ENCODE data around the gene AKT1S1. TPM values are rescaled to one million over a fixed set of nuclear protein-coding genes. Genes with fewer than 3 reads are reported as not detected.
A peak's percentile ranks its signal among the peaks of the same experiment; 100 is the strongest.

Gene AKT1S1
- total and polyA plus RNA-seq, 5 donors from 2014 or later, result 3.0 to 12.9 (median 4.1) TPM

DNA sequence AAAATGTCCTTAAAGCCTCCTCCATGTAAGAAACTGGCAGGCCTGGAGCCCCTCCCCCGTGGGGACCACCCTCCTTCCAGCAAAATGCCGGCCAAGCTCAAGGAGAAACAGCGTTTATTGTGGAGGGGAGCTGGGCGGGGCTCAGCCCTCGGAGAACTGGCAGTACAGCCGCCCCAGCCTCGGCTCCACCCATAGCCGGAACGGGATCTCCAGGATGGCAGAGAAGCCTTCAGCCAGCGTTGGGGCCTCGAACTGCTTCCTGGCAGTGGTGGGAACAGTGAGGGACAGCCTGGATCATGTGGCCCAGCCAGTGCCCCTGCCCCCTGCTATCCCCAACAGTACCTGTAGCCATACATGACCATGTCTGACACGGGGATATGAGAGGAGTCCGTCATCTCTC is 16.0 kb downstream of the AKT1S1 start:
- DNase-seq (no peak), ATAC-seq (ENCODE audit: low read depth in 2 of 2) (no peak)
- Histone ChIP-seq H3K27ac (ENCODE audit: insufficient read depth, low read length, poor library complexity, severe bottlenecking) (no peak overlapping the region), H3K27me3 (ENCODE audit: control insufficient read depth, insufficient read depth, low read length) (no peaks in the 10 kb centered on the region), H3K36me3 (ENCODE audit: control insufficient read depth, insufficient read depth, low read length) (peaks cover 29% of the 10 kb centered on the region), H3K4me3 (ENCODE audit: low read depth, low read length) (no peak overlapping the region), H3K9me3 (ENCODE audit: control insufficient read depth in 2 of 2, low read length in 2 of 2) (no peaks in the 10 kb centered on the region), H3K4me1 (ENCODE audit: control insufficient read depth, insufficient read depth, low read length, poor library complexity, severe bottlenecking) (peaks cover 6% of the 10 kb centered on the region)
- Mint-ChIP-seq H3K9me3 (peaks cover 0 to 1% (median 0%) of the 10 kb centered on the region in 7 donors), H3K4me3 (no peak overlapping the region), H3K27me3 (no peaks in the 10 kb centered on the region), H3K27ac (no peak overlapping the region), H3K4me1 (peaks cover 0 to 17% (median 9%) of the 10 kb centered on the region in 4 donors), H3K36me3 (peaks cover 5% of the 10 kb centered on the region)

DNA sequence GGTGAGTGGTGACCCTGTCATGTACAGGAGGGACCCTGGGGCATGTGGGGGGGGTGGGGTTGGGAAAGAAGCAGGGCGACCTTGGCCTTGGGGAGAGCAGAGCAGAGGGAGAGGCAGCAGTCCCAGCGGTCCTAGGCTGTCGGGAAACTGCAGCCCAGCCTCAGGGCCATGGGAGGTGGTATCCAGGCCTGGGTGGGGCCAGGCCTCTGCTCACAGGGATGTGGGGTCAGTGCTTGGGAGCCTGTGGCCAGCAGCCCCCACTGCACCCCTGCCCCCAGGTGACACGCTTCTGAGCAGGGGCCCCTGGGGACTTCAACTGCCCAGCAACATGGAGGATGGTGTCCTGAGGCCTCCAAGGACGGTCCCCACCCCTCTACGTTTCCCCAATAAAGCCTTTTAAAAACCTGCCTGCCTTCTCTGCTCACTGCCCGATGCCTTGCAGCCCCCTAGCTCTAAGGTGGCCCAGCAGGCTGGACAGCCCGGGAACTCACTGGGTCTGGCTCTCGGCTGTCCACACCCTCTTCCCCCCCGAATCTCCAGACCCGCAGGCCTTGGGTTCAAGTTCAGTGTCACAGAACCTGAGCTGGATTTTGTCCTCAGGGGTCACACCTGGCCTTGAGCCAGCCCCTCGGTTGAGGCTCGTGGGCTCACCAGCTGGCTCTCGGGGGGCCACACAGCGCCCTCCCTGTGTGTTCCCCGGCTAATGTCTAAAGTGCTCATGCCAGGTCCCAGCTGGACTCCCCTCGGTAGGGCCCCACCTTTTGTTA is 16.6 kb downstream of the AKT1S1 start:
- no peak overlapping the region for H3K4me3 ChIP-seq (ENCODE audit: low read depth, low read length)
- no peak for DNase-seq
- Mint-ChIP-seq H3K4me3 (no peak overlapping the region), H3K4me1 (peaks cover 0 to 14% (median 4%) of the 10 kb centered on the region in 4 donors), H3K27me3 (no peaks in the 10 kb centered on the region), H3K36me3 (peaks cover 5% of the 10 kb centered on the region), H3K27ac (peak overlapping the region in 1 of 3 donors; percentile 48), H3K9me3 (peaks cover 0 to 1% (median 0%) of the 10 kb centered on the region in 7 donors)
- ATAC-seq (ENCODE audit: low read depth in 2 of 2), result no peak
- H3K27me3 ChIP-seq (ENCODE audit: control insufficient read depth, insufficient read depth, low read length), result no peaks in the 10 kb centered on the region
- H3K36me3 ChIP-seq (ENCODE audit: control insufficient read depth, insufficient read depth, low read length), result peaks cover 29% of the 10 kb centered on the region
- H3K4me1 ChIP-seq (ENCODE audit: control insufficient read depth, insufficient read depth, low read length, poor library complexity, severe bottlenecking), result no peaks in the 10 kb centered on the region
- no peak overlapping the region for H3K27ac ChIP-seq (ENCODE audit: insufficient read depth, low read length, poor library complexity, severe bottlenecking)
- no peaks in the 10 kb centered on the region for H3K9me3 ChIP-seq (ENCODE audit: control insufficient read depth in 2 of 2, low read length in 2 of 2)

DNA sequence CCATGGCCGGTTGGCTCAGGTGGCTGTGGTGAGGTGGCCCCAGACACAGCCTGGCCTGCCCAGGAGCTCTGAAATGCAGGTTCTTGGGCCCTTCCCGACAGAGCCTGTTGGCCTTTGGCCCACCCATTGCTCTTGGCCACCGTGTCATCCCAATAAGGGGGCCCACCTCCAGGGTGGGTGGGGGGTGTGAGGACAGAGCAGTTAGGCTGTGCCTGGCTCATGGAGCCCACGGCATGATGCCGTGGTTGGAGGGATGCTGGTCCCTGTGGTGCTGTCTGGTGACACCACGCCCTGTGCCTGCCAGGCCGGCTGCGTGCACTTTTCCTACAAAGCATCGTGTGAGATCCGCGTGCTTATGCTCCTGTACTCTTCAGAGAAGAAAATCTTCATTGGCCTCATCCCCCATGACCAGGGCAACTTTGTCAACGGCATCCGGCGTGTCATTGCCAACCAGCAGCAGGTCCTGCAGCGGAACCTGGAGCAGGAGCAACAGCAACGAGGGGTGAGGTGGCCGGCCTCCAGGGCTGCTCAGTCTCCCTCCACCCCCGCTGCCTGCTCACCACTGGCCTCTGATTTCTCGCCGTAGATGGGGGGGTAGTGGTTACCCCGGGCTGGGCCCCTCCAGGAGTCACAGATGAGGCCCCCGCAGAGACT is 17.3 kb downstream of the AKT1S1 start:
- no peak overlapping the region for H3K27ac ChIP-seq (ENCODE audit: insufficient read depth, low read length, poor library complexity, severe bottlenecking)
- H3K9me3 ChIP-seq (ENCODE audit: control insufficient read depth in 2 of 2, low read length in 2 of 2), result no peaks in the 10 kb centered on the region
- H3K36me3 ChIP-seq (ENCODE audit: control insufficient read depth, insufficient read depth, low read length), result peaks cover 27% of the 10 kb centered on the region
- H3K27me3 ChIP-seq (ENCODE audit: control insufficient read depth, insufficient read depth, low read length), result no peaks in the 10 kb centered on the region
- no peaks in the 10 kb centered on the region for H3K4me1 ChIP-seq (ENCODE audit: control insufficient read depth, insufficient read depth, low read length, poor library complexity, severe bottlenecking)
- DNase-seq (no peak), ATAC-seq (ENCODE audit: low read depth in 2 of 2) (no peak)
- H3K4me3 Mint-ChIP-seq, result no peak overlapping the region
- peaks cover 0 to 1% (median 0%) of the 10 kb centered on the region in 7 donors for H3K9me3 Mint-ChIP-seq
- no peak overlapping the region for H3K4me3 ChIP-seq (ENCODE audit: low read depth, low read length)
- peaks cover 5% of the 10 kb centered on the region for H3K36me3 Mint-ChIP-seq
- H3K27me3 Mint-ChIP-seq, result no peaks in the 10 kb centered on the region
- peak overlapping the region in 1 of 3 donors; percentile 48 for H3K27ac Mint-ChIP-seq
- H3K4me1 Mint-ChIP-seq, result peaks cover 0 to 9% (median 3%) of the 10 kb centered on the region in 4 donors

DNA sequence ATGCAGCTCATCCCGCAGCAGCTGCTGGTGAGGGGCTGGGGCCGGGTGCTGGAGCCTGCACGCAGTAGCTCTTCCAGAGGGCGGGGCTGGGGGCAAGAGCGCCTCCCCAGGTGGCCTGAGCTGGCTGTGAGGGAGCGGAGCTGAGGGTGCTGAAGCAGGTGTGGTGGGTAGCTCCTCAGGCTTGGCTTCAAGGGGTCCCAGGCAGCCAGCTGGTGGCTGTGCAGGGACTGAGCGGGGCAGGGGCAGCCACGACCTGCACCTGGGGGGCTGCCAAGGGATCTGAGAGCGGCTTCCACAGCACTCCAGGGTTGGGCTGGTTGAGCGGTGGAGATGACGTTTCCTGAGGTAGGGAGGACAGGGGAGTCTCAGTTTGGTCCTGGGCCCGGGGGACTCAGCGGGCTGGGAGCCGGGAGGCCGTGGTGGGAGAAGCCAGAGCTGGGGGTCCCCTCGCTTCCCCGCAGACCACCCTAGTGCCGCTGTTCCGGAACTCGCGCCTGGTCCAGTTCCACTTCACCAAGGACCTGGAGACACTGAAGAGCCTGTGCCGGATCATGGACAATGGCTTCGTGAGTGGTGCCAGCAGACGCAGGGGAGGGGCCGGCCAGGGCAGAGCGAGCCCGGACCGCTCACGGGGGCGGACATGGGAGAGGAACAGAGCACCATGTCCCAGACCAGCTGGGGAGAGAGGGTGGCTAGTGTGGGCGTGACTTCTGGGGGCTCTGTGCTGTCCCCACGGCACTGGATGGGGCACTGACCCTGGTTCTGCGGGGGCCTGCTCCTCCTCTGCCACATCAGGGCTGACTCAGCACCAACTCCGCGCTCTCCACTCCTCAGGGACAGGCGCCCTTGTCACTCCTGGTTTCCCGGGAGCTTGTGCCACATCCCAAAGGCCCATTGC is 18.8 kb downstream of the AKT1S1 start:
- H3K27ac ChIP-seq (ENCODE audit: insufficient read depth, low read length, poor library complexity, severe bottlenecking), result no peak overlapping the region
- no peak for DNase-seq
- H3K36me3 Mint-ChIP-seq, result peaks cover 3% of the 10 kb centered on the region
- H3K9me3 Mint-ChIP-seq, result peaks cover 0 to 1% (median 0%) of the 10 kb centered on the region in 7 donors
- H3K27me3 ChIP-seq (ENCODE audit: control insufficient read depth, insufficient read depth, low read length), result no peaks in the 10 kb centered on the region
- H3K27ac Mint-ChIP-seq, result no peak overlapping the region
- no peak overlapping the region for H3K4me3 ChIP-seq (ENCODE audit: low read depth, low read length)
- no peak for ATAC-seq (ENCODE audit: low read depth in 2 of 2)
- no peaks in the 10 kb centered on the region for H3K9me3 ChIP-seq (ENCODE audit: control insufficient read depth in 2 of 2, low read length in 2 of 2)
- peaks cover 23% of the 10 kb centered on the region for H3K36me3 ChIP-seq (ENCODE audit: control insufficient read depth, insufficient read depth, low read length)
- H3K4me3 Mint-ChIP-seq, result peak overlapping the region in 1 of 4 donors; percentile 49
- no peaks in the 10 kb centered on the region for H3K27me3 Mint-ChIP-seq
- peaks cover 0 to 10% (median 2%) of the 10 kb centered on the region in 4 donors for H3K4me1 Mint-ChIP-seq
- no peaks in the 10 kb centered on the region for H3K4me1 ChIP-seq (ENCODE audit: control insufficient read depth, insufficient read depth, low read length, poor library complexity, severe bottlenecking)

DNA sequence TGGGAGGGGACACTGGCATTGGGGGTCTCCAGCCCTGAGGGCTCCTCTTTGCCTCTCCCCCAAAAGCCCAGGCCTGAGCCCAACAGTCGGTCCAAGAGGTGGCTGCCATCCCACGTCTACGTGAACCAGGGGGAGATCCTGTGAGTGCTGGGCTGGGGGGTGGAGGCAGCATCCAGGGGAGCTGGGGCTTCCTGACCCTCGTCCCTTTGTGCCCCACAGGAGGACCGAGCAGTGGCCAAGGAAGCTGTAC is 19.4 kb downstream of the AKT1S1 start:
- H3K9me3 Mint-ChIP-seq, result peaks cover 0 to 1% (median 0%) of the 10 kb centered on the region in 7 donors
- ATAC-seq (ENCODE audit: low read depth in 2 of 2) (no peak), DNase-seq (no peak)
- Histone ChIP-seq H3K27ac (ENCODE audit: insufficient read depth, low read length, poor library complexity, severe bottlenecking) (no peak overlapping the region), H3K4me1 (ENCODE audit: control insufficient read depth, insufficient read depth, low read length, poor library complexity, severe bottlenecking) (peaks cover 2% of the 10 kb centered on the region), H3K4me3 (ENCODE audit: low read depth, low read length) (no peak overlapping the region), H3K27me3 (ENCODE audit: control insufficient read depth, insufficient read depth, low read length) (no peaks in the 10 kb centered on the region), H3K36me3 (ENCODE audit: control insufficient read depth, insufficient read depth, low read length) (peaks cover 23% of the 10 kb centered on the region), H3K9me3 (ENCODE audit: control insufficient read depth in 2 of 2, low read length in 2 of 2) (no peaks in the 10 kb centered on the region)
- no peak overlapping the region for H3K27ac Mint-ChIP-seq
- H3K27me3 Mint-ChIP-seq, result no peaks in the 10 kb centered on the region
- H3K36me3 Mint-ChIP-seq, result no peaks in the 10 kb centered on the region
- no peak overlapping the region for H3K4me3 Mint-ChIP-seq
- peaks cover 0 to 10% (median 3%) of the 10 kb centered on the region in 4 donors for H3K4me1 Mint-ChIP-seq

DNA sequence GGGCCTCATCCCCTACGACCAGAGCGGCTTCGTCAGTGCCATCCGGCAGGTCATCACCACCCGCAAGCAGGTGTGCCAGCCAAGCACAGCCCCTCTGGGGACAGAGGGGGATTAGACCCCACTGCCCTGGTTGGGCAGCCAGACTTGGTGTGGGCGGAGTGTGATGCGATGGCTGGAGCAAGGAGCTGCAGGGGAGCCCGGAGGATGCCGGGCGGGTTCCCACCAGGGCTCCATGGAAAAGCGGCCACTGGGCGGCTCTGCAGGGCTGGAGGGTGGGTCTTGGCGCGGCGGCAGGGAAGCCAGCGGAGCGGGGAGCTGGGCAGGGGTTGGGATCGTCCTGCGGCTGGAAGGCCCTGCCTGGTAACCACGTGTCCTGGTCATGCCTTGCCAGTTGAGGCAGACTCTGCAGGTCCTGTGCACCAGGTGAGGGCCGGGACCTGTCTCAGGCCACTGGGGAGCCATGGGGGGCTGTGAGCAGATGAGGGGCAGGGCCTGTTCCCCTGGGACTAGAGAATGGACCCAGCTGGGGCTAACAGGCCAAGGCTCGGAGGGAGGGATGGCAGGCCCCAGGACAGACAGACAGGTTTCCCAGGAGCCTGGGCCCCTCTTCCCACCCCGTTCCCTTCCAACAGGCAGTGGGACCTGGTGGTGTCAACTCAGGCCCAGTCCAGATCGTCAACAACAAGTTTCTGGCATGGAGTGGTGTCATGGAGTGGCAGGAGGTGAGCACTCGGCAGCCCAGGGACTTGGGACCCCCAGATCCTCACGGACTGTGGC is 19.9 kb downstream of the AKT1S1 start:
- no peak overlapping the region for H3K4me3 Mint-ChIP-seq
- peaks cover under 1% of the 10 kb centered on the region for H3K27me3 ChIP-seq (ENCODE audit: control insufficient read depth, insufficient read depth, low read length)
- peaks cover 0 to 15% (median 8%) of the 10 kb centered on the region in 4 donors for H3K4me1 Mint-ChIP-seq
- no peak overlapping the region for H3K27ac Mint-ChIP-seq
- peaks cover 7% of the 10 kb centered on the region for H3K4me1 ChIP-seq (ENCODE audit: control insufficient read depth, insufficient read depth, low read length, poor library complexity, severe bottlenecking)
- H3K36me3 ChIP-seq (ENCODE audit: control insufficient read depth, insufficient read depth, low read length), result peaks cover 23% of the 10 kb centered on the region
- no peak overlapping the region for H3K27ac ChIP-seq (ENCODE audit: insufficient read depth, low read length, poor library complexity, severe bottlenecking)
- DNase-seq (no peak), ATAC-seq (ENCODE audit: low read depth in 2 of 2) (no peak)
- no peak overlapping the region for H3K4me3 ChIP-seq (ENCODE audit: low read depth, low read length)
- peaks cover 0 to 1% (median 0%) of the 10 kb centered on the region in 7 donors for H3K9me3 Mint-ChIP-seq
- no peaks in the 10 kb centered on the region for H3K36me3 Mint-ChIP-seq
- H3K9me3 ChIP-seq (ENCODE audit: control insufficient read depth in 2 of 2, low read length in 2 of 2), result no peaks in the 10 kb centered on the region
- H3K27me3 Mint-ChIP-seq, result no peaks in the 10 kb centered on the region

DNA sequence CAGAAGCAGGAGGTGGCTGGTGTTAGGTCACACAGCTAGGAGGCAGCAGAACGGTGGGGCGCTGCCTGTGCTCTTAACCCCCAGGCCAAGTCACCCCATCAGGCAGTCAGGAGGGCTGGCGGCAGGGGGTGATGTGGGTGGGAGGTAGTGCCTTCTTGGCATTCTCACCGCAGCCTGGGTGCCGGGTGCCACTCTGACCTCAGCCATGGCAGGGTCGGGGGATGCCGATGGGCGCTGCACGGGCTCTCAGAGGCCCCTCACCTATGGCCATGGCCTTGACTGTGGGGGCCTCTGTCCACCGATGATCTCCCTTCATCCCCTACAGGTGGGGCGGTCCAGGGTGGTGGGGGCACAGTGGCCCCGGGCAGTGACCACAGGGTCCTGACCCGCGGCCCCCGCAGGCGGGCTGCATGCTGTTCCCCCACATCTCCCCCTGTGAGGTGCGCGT is 20.6 kb downstream of the AKT1S1 start:
- Histone ChIP-seq H3K9me3 (ENCODE audit: control insufficient read depth in 2 of 2, low read length in 2 of 2) (no peaks in the 10 kb centered on the region), H3K4me3 (ENCODE audit: low read depth, low read length) (no peak overlapping the region), H3K36me3 (ENCODE audit: control insufficient read depth, insufficient read depth, low read length) (peaks cover 19% of the 10 kb centered on the region), H3K27ac (ENCODE audit: insufficient read depth, low read length, poor library complexity, severe bottlenecking) (no peak overlapping the region), H3K4me1 (ENCODE audit: control insufficient read depth, insufficient read depth, low read length, poor library complexity, severe bottlenecking) (peaks cover 13% of the 10 kb centered on the region), H3K27me3 (ENCODE audit: control insufficient read depth, insufficient read depth, low read length) (peaks cover 2% of the 10 kb centered on the region)
- H3K9me3 Mint-ChIP-seq, result peaks cover 0 to 1% (median 0%) of the 10 kb centered on the region in 7 donors
- H3K4me1 Mint-ChIP-seq, result peaks cover 0 to 19% (median 11%) of the 10 kb centered on the region in 4 donors
- ATAC-seq (ENCODE audit: low read depth in 2 of 2) (no peak), DNase-seq (no peak)
- no peaks in the 10 kb centered on the region for H3K27me3 Mint-ChIP-seq
- no peak overlapping the region for H3K27ac Mint-ChIP-seq
- H3K36me3 Mint-ChIP-seq, result no peaks in the 10 kb centered on the region
- no peak overlapping the region for H3K4me3 Mint-ChIP-seq

Measured in CD4-positive, CD25-positive, alpha-beta regulatory T cell (primary cell).